Measurements from ENCODE around the gene ZNF750. TPM values are rescaled to one million over a fixed set of nuclear protein-coding genes. Genes with fewer than 3 reads are reported as not detected.

The ZNF750 gene
- total RNA-seq, 3 donors from 2014 or later, result not detected

- H3K4me3 Mint-ChIP-seq, result no peak overlapping the region
- no peaks in the 10 kb centered on the region for H3K9me3 Mint-ChIP-seq
- peak; percentile 34 to 54 for ATAC-seq
- peaks cover 48% of the 10 kb centered on the region for H3K4me1 Mint-ChIP-seq (ENCODE audit: low read depth)
- no peak for DNase-seq
- no peaks in the 10 kb centered on the region for H3K27me3 Mint-ChIP-seq (ENCODE audit: low read depth)
- peaks cover 14% of the 10 kb centered on the region for H3K36me3 Mint-ChIP-seq (ENCODE audit: insufficient read depth)
Measured at GRCh38 chr17:82876602-82877379, 37.0 kb upstream of the ZNF750 start.

- ATAC-seq (no peak), DNase-seq (no peak)
- Mint-ChIP-seq H3K9me3 (no peaks in the 10 kb centered on the region), H3K36me3 (ENCODE audit: insufficient read depth) (peaks cover 14% of the 10 kb centered on the region), H3K27me3 (ENCODE audit: low read depth) (no peaks in the 10 kb centered on the region), H3K4me3 (no peak overlapping the region), H3K4me1 (ENCODE audit: low read depth) (peaks cover 44% of the 10 kb centered on the region)
Measured at GRCh38 chr17:82876149-82876548, 36.3 kb upstream of the ZNF750 start.

GRCh38 chr17:82875407-82875856 lies 35.6 kb upstream of the ZNF750 start:
- peaks cover 44% of the 10 kb centered on the region for H3K4me1 Mint-ChIP-seq (ENCODE audit: low read depth)
- ATAC-seq (no peak), DNase-seq (no peak)
- peaks cover 18% of the 10 kb centered on the region for H3K36me3 Mint-ChIP-seq (ENCODE audit: insufficient read depth)
- H3K4me3 Mint-ChIP-seq, result no peak overlapping the region
- no peaks in the 10 kb centered on the region for H3K9me3 Mint-ChIP-seq
- no peaks in the 10 kb centered on the region for H3K27me3 Mint-ChIP-seq (ENCODE audit: low read depth)

GRCh38 chr17:82874011-82874835 lies 34.4 kb upstream of the ZNF750 start:
- Mint-ChIP-seq H3K9me3 (no peaks in the 10 kb centered on the region), H3K4me3 (no peak overlapping the region), H3K27me3 (ENCODE audit: low read depth) (no peaks in the 10 kb centered on the region), H3K4me1 (ENCODE audit: low read depth) (peaks cover 39% of the 10 kb centered on the region), H3K36me3 (ENCODE audit: insufficient read depth) (peaks cover 13% of the 10 kb centered on the region)
- ATAC-seq (no peak), DNase-seq (no peak)

GRCh38 chr17:82873521-82873920 lies 33.7 kb upstream of the ZNF750 start:
- no peaks in the 10 kb centered on the region for H3K9me3 Mint-ChIP-seq
- H3K4me1 Mint-ChIP-seq (ENCODE audit: low read depth), result peaks cover 35% of the 10 kb centered on the region
- no peak overlapping the region for H3K4me3 Mint-ChIP-seq
- no peaks in the 10 kb centered on the region for H3K27me3 Mint-ChIP-seq (ENCODE audit: low read depth)
- ATAC-seq, result no peak
- no peak for DNase-seq
- peaks cover 11% of the 10 kb centered on the region for H3K36me3 Mint-ChIP-seq (ENCODE audit: insufficient read depth)

- peaks cover 33% of the 10 kb centered on the region for H3K4me1 Mint-ChIP-seq (ENCODE audit: low read depth)
- ATAC-seq (no peak), DNase-seq (no peak)
- no peaks in the 10 kb centered on the region for H3K9me3 Mint-ChIP-seq
- H3K27me3 Mint-ChIP-seq (ENCODE audit: low read depth), result no peaks in the 10 kb centered on the region
- peaks cover 11% of the 10 kb centered on the region for H3K36me3 Mint-ChIP-seq (ENCODE audit: insufficient read depth)
- no peak overlapping the region for H3K4me3 Mint-ChIP-seq
Measured at GRCh38 chr17:82872591-82873520, 33.0 kb upstream of the ZNF750 start.

GRCh38 chr17:82871776-82872561 lies 32.1 kb upstream of the ZNF750 start:
- no peak for ATAC-seq
- no peaks in the 10 kb centered on the region for H3K27me3 Mint-ChIP-seq (ENCODE audit: low read depth)
- DNase-seq, result no peak

GRCh38 chr17:82871056-82871775 lies 31.4 kb upstream of the ZNF750 start:
- no peaks in the 10 kb centered on the region for H3K9me3 Mint-ChIP-seq
- DNase-seq (no peak), ATAC-seq (peak; percentile 63 to 74)
- no peak overlapping the region for H3K4me3 Mint-ChIP-seq
- H3K36me3 Mint-ChIP-seq (ENCODE audit: insufficient read depth), result peaks cover 11% of the 10 kb centered on the region
- H3K4me1 Mint-ChIP-seq (ENCODE audit: low read depth), result peaks cover 31% of the 10 kb centered on the region
- no peaks in the 10 kb centered on the region for H3K27me3 Mint-ChIP-seq (ENCODE audit: low read depth)

More at GRCh38 chr17:82871776-82872561, 32.1 kb upstream of the ZNF750 start:
- Mint-ChIP-seq H3K36me3 (ENCODE audit: insufficient read depth) (peaks cover 11% of the 10 kb centered on the region), H3K4me3 (no peak overlapping the region), H3K4me1 (ENCODE audit: low read depth) (peaks cover 34% of the 10 kb centered on the region), H3K9me3 (no peaks in the 10 kb centered on the region)

- no peak for ATAC-seq
- H3K9me3 Mint-ChIP-seq, result no peaks in the 10 kb centered on the region
- no peaks in the 10 kb centered on the region for H3K27me3 Mint-ChIP-seq (ENCODE audit: low read depth)
- H3K4me1 Mint-ChIP-seq (ENCODE audit: low read depth), result peaks cover 38% of the 10 kb centered on the region
- no peak for DNase-seq
- H3K36me3 Mint-ChIP-seq (ENCODE audit: insufficient read depth), result peaks cover 11% of the 10 kb centered on the region
- H3K4me3 Mint-ChIP-seq, result no peak overlapping the region
Measured at GRCh38 chr17:82870541-82870940, 30.7 kb upstream of the ZNF750 start.

- H3K9me3 Mint-ChIP-seq, result no peaks in the 10 kb centered on the region
- ATAC-seq, result no peak
- DNase-seq, result no peak
- peaks cover 42% of the 10 kb centered on the region for H3K4me1 Mint-ChIP-seq (ENCODE audit: low read depth)
- peaks cover 11% of the 10 kb centered on the region for H3K36me3 Mint-ChIP-seq (ENCODE audit: insufficient read depth)
- H3K27me3 Mint-ChIP-seq (ENCODE audit: low read depth), result no peaks in the 10 kb centered on the region
- H3K4me3 Mint-ChIP-seq, result no peak overlapping the region
Measured at GRCh38 chr17:82870091-82870491, 30.3 kb upstream of the ZNF750 start.

- no peak for ATAC-seq
- no peak for DNase-seq
- H3K36me3 Mint-ChIP-seq (ENCODE audit: insufficient read depth), result peaks cover 9% of the 10 kb centered on the region
- peaks cover 46% of the 10 kb centered on the region for H3K4me1 Mint-ChIP-seq (ENCODE audit: low read depth)
- no peaks in the 10 kb centered on the region for H3K9me3 Mint-ChIP-seq
- no peak overlapping the region for H3K4me3 Mint-ChIP-seq
- no peaks in the 10 kb centered on the region for H3K27me3 Mint-ChIP-seq (ENCODE audit: low read depth)
Measured at GRCh38 chr17:82869536-82869935, 29.7 kb upstream of the ZNF750 start.

- ATAC-seq (no peak), DNase-seq (no peak)
- Mint-ChIP-seq H3K4me1 (ENCODE audit: low read depth) (peaks cover 53% of the 10 kb centered on the region), H3K27me3 (ENCODE audit: low read depth) (no peaks in the 10 kb centered on the region), H3K4me3 (no peak overlapping the region), H3K36me3 (ENCODE audit: insufficient read depth) (peaks cover 9% of the 10 kb centered on the region), H3K9me3 (no peaks in the 10 kb centered on the region)
Measured at GRCh38 chr17:82868715-82869131, 28.9 kb upstream of the ZNF750 start.

- Mint-ChIP-seq H3K36me3 (ENCODE audit: insufficient read depth) (peaks cover 9% of the 10 kb centered on the region), H3K4me1 (ENCODE audit: low read depth) (peaks cover 58% of the 10 kb centered on the region), H3K4me3 (no peak overlapping the region), H3K9me3 (no peaks in the 10 kb centered on the region), H3K27me3 (ENCODE audit: low read depth) (no peaks in the 10 kb centered on the region)
- DNase-seq, result no peak
- no peak for ATAC-seq
Measured at GRCh38 chr17:82867763-82868325, 28.0 kb upstream of the ZNF750 start.
